IPS-NIHi7 (cell line): ENCODE results near the gene C14orf93.
"Not testable (repeated sequence)": the region's sequence is repeated elsewhere in the genome, so short reads cannot be mapped to it uniquely, and the experiment has no call there.

Experiments used
- DNase-seq: peaks from one replicate; pipeline ENCODE4 v3.0.0; 2012; ENCODE audit warnings: mixed read lengths; ENCODE audit errors: extremely low spot score

Gene C14orf93

GRCh38 chr14:22974530-22975313 is 35.2 kb downstream of the C14orf93 start:
- DNase-seq = no peak

- DNase-seq = peak; percentile 67
Measured at GRCh38 chr14:22973217-22974032, 36.5 kb downstream of the C14orf93 start.

GRCh38 chr14:22972313-22972930 is 37.5 kb downstream of the C14orf93 start:
- DNase-seq = no peak

GRCh38 chr14:22971152-22971551 is 38.8 kb downstream of the C14orf93 start:
- no peak for DNase-seq

- no peak for DNase-seq
Measured at GRCh38 chr14:22966783-22967269, 43.1 kb downstream of the C14orf93 start.

- DNase-seq = not testable (repeated sequence)
Measured at GRCh38 chr14:22965916-22966782, 43.8 kb downstream of the C14orf93 start.

- no peak for DNase-seq
Measured at GRCh38 chr14:22962061-22962676, 47.8 kb downstream of the C14orf93 start.

GRCh38 chr14:22955702-22956569 is 54.0 kb downstream of the C14orf93 start:
- no peak for DNase-seq

- no peak for DNase-seq
Measured at GRCh38 chr14:22952418-22952817, 57.5 kb downstream of the C14orf93 start.

- not testable (repeated sequence) for DNase-seq
Measured at GRCh38 chr14:22951795-22952194, 58.1 kb downstream of the C14orf93 start.

- DNase-seq = no peak
Measured at GRCh38 chr14:22945642-22946041, 64.3 kb downstream of the C14orf93 start.

- DNase-seq = no peak
Measured at GRCh38 chr14:22939684-22940083, 70.3 kb downstream of the C14orf93 start.
